HG02610 (cell line): ENCODE data around the gene NRDE2.

ENCODE experiments used
- ATAC-seq: cut with Tn5 transposase; IDR thresholded peaks from one replicate; pipeline ENCODE4 v1.9.1; 2021; ENCODE audit warnings: mild to moderate bottlenecking, moderate library complexity; ENCODE audit not compliant: unreplicated experiment

Gene NRDE2

GRCh38 chr14:90331497-90332270 is at the start of gene NRDE2:
NRDE2 (minus strand) TSS chr14:90331941; CDS start chr14:90331904, 37 bp downstream.
- peak; percentile 93 for ATAC-seq

GRCh38 chr14:90381011-90381786 is 49.5 kb upstream of the NRDE2 start:
- no peak for ATAC-seq

GRCh38 chr14:90379106-90379505 is 47.4 kb upstream of the NRDE2 start:
- no peak for ATAC-seq

GRCh38 chr14:90378249-90378648 is 46.5 kb upstream of the NRDE2 start:
- no peak for ATAC-seq

GRCh38 chr14:90375934-90376333 is 44.2 kb upstream of the NRDE2 start:
- no peak for ATAC-seq

GRCh38 chr14:90374813-90375212 is 43.1 kb upstream of the NRDE2 start:
- ATAC-seq: no peak

- no peak for ATAC-seq
Measured at GRCh38 chr14:90373887-90374286, 42.1 kb upstream of the NRDE2 start.

GRCh38 chr14:90368946-90369721 is 37.4 kb upstream of the NRDE2 start:
- ATAC-seq: no peak

- ATAC-seq: no peak
Measured at GRCh38 chr14:90362558-90362896, 30.8 kb upstream of the NRDE2 start.

- ATAC-seq: no peak
Measured at GRCh38 chr14:90361865-90362557, 30.3 kb upstream of the NRDE2 start.

- no peak for ATAC-seq
Measured at GRCh38 chr14:90358359-90358758, 26.6 kb upstream of the NRDE2 start.

- no peak for ATAC-seq
Measured at GRCh38 chr14:90356925-90357324, 25.2 kb upstream of the NRDE2 start.

- no peak for ATAC-seq
Measured at GRCh38 chr14:90355540-90356518, 24.1 kb upstream of the NRDE2 start.

GRCh38 chr14:90354551-90355298 is 23.0 kb upstream of the NRDE2 start:
- ATAC-seq: no peak

GRCh38 chr14:90349739-90350138 is 18.0 kb upstream of the NRDE2 start:
- ATAC-seq: no peak

GRCh38 chr14:90348270-90348669 is 16.5 kb upstream of the NRDE2 start:
- ATAC-seq: no peak

GRCh38 chr14:90345239-90345557 is 13.5 kb upstream of the NRDE2 start:
- no peak for ATAC-seq

GRCh38 chr14:90344331-90345238 is 12.8 kb upstream of the NRDE2 start:
- ATAC-seq: no peak
